Stomach (tissue), 9 donors: ENCODE measurements around the gene LIPT1. TPM values are rescaled to one million over a fixed set of nuclear protein-coding genes. Genes with fewer than 3 reads are reported as not detected.
"Not testable (repeated sequence)": the region's sequence is repeated elsewhere in the genome, so short reads cannot be mapped to it uniquely, and the experiment has no call there.

Experiments
- DNase-seq, 2 donors: peaks; one replicate each; pipeline versions ENCODE4 v3.0.0 to v3.0.0-alpha.2; 2013 to 2019
- H3K27ac ChIP-seq, 5 donors: fragments of 200-600 bp in 4 of 5; sonication (generic) in 4 of 5; one replicate each; pipeline ENCODE4 v1.5.1; 2013 to 2019; ENCODE audit warnings: mild to moderate bottlenecking in 1 of 5, moderate library complexity in 1 of 5
- H3K27me3 ChIP-seq, 3 donors: fragments of 200-600 bp; sonication (generic); one replicate each; pipeline ENCODE4 v1.5.1; 2017 to 2019; ENCODE audit warnings: mixed run types in 1 of 3
- H3K36me3 ChIP-seq, 4 donors: fragments of 200-600 bp; sonication (generic); 1 replicate in 3 of 4; 2 replicates in 1 of 4; pipeline ENCODE4 v1.5.1; 2016 to 2019
- H3K4me1 ChIP-seq, 4 donors: fragments of 200-600 bp; sonication (generic); one replicate each; pipeline ENCODE4 v1.5.1; 2016 to 2019
- H3K4me3 ChIP-seq, 4 donors: fragments of 200-600 bp; sonication (generic) in 3 of 4; one replicate each; pipeline ENCODE4 v1.5.1; 2016 to 2019; ENCODE audit warnings: mild to moderate bottlenecking in 1 of 4
- H3K9me3 ChIP-seq, 4 donors: fragments of 200-600 bp; sonication (generic); one replicate each; pipeline ENCODE4 v1.5.1; 2016 to 2019
- EP300 ChIP-seq: sonication (generic); formaldehyde crosslinking; IDR thresholded peaks from one replicate; pipeline ENCODE4 v1.6.1; 2017; ENCODE audit warnings: antibody characterized with exemption
- POLR2A ChIP-seq, 4 donors: fragments of 450-650 bp; IDR thresholded peaks; one replicate each; pipeline ENCODE4 v1.6.1; 2016; ENCODE audit warnings: antibody characterized with exemption in 4 of 4, control low read depth in 2 of 4, mild to moderate bottlenecking in 1 of 4, moderate library complexity in 1 of 4
- POLR2AphosphoS5 ChIP-seq, 3 donors: sonication (generic); formaldehyde crosslinking; IDR thresholded peaks; one replicate each; pipeline ENCODE4 v1.6.1; 2016; ENCODE audit warnings: antibody characterized with exemption in 3 of 3
- WGBS, 5 donors: extraction: QIAGEN DNeasy Blood & Tissue Kit in 3 of 5; methylation state at CpG; one replicate each; pipeline versions ENCODE4 v1.1.5 to v1.1.7; 2013 to 2018; 5-methylcytosine and 5-hydroxymethylcytosine counted together
- intact Hi-C: fragments of 100-400 bp; cut with DNase I; formaldehyde crosslinking; loops from one replicate; pipeline ENCODE4 v1.15.1; 2023; ENCODE audit warnings: low total_unique reads
- polyA plus RNA-seq, 3 donors: library from polyadenylated mRNA; stranded (reverse); fragments of 200-250 nt; gene quantifications; one replicate each; pipeline ENCODE4 v1.2.3, GENCODE V29; 2013
- total RNA-seq, 5 donors: library from RNA; depleted of rRNA; stranded (reverse); fragments of >200 nt; gene quantifications; one replicate each; pipeline versions ENCODE4 v1.1.0 to v1.2.3, GENCODE V29; 2014 to 2016
- TF ChIP-seq, protein P1 (sequence below), 7 experiments: fragments of 450-650 bp in 4 of 7; fragments of 200-600 bp in 3 of 7; sonication (generic) in 3 of 7; IDR thresholded peaks; one replicate each; pipeline ENCODE4 v1.5.1; 2016 to 2019; ENCODE audit warnings: antibody characterized with exemption in 7 of 7, control low read depth in 2 of 7, mild to moderate bottlenecking in 1 of 7
- donor health status: healthy with polysubstance abuse.
- donor health status: Bipolar disorder and iron deficiency.
- donor health status: healthy.

The LIPT1 gene
- total and polyA plus RNA-seq, 8 donors, result 4.5 to 31.7 (median 11.3) TPM

DNA sequence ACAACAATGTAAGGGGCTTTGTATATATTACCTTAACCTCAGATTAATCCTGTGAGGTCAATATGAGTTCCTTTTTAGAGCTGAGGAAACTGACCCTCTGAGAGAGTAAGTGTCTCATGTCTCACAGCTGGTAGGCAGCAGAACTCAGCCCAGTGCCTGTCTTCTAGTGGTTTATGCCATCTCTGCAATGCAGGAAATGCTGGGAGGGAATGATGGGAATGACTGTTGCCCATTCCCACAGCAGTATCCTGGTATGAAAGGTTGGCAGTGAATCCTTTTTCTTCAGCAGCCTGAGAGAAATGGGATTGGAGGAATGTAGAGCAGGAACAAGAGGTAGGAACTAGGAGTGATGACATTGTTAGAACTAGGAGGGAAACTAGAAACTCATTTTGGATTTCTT is 32.2 kb downstream of the LIPT1 start:
- DNase-seq, result no peak
- no peak for TF ChIP-seq EP300
- TF ChIP-seq, protein P1, sequence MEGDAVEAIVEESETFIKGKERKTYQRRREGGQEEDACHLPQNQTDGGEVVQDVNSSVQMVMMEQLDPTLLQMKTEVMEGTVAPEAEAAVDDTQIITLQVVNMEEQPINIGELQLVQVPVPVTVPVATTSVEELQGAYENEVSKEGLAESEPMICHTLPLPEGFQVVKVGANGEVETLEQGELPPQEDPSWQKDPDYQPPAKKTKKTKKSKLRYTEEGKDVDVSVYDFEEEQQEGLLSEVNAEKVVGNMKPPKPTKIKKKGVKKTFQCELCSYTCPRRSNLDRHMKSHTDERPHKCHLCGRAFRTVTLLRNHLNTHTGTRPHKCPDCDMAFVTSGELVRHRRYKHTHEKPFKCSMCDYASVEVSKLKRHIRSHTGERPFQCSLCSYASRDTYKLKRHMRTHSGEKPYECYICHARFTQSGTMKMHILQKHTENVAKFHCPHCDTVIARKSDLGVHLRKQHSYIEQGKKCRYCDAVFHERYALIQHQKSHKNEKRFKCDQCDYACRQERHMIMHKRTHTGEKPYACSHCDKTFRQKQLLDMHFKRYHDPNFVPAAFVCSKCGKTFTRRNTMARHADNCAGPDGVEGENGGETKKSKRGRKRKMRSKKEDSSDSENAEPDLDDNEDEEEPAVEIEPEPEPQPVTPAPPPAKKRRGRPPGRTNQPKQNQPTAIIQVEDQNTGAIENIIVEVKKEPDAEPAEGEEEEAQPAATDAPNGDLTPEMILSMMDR (IDR thresholded peaks at IDR 0.05), result no peak
- Histone ChIP-seq H3K9me3 (no peaks in the 10 kb centered on the region), H3K36me3 (peaks cover 10 to 54% (median 52%) of the 10 kb centered on the region in 4 donors), H3K4me3 (no peak overlapping the region), H3K4me1 (peaks cover 6 to 32% (median 21%) of the 10 kb centered on the region in 4 donors), H3K27ac (no peak overlapping the region), H3K27me3 (no peaks in the 10 kb centered on the region)
- intact Hi-C loops, result loop anchor here (10.0 kb wide), 1 partner anchor 148 kb away; the partner anchor contains the start of genes EIF5B and TXNDC9

DNA sequence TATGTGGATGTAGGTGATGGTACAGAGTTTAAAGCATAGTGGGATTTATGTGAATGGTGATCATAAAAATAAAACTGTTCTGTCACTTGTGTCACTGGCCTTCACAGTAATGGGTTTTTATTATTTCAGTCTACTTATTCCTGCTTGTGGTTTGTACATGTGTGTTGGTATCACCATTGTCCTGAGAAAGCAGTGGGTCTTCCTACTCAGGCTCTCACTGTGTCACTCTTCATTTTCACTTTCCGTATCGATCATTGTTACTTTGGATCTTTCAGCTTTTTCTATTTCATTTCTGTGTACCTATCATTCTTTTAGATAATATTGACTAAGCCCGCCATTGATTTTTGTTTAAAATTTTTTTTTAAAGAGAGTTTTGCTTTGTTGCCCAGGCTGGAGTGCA is 33.6 kb downstream of the LIPT1 start:
- no peak for DNase-seq
- 93 to 98% (median 96%) methylated on average over 3 of the region's 3 CpGs for WGBS, 5 donors
- Histone ChIP-seq H3K27ac (no peak overlapping the region), H3K36me3 (peaks cover 10 to 67% (median 65%) of the 10 kb centered on the region in 4 donors), H3K27me3 (no peaks in the 10 kb centered on the region), H3K4me1 (peaks cover 0 to 19% (median 7%) of the 10 kb centered on the region in 4 donors), H3K4me3 (no peak overlapping the region), H3K9me3 (no peaks in the 10 kb centered on the region)
- TF ChIP-seq POLR2AphosphoS5 (IDR thresholded peaks at IDR 0.05) (no peak), EP300 (no peak), POLR2A (IDR thresholded peaks at IDR 0.05) (no peak)
- TF ChIP-seq, protein P1 (IDR thresholded peaks at IDR 0.05), result no peak
- intact Hi-C loops, result loop anchor here (10.0 kb wide), 1 partner anchor 146 kb away; the partner anchor contains the start of genes EIF5B and TXNDC9

DNA sequence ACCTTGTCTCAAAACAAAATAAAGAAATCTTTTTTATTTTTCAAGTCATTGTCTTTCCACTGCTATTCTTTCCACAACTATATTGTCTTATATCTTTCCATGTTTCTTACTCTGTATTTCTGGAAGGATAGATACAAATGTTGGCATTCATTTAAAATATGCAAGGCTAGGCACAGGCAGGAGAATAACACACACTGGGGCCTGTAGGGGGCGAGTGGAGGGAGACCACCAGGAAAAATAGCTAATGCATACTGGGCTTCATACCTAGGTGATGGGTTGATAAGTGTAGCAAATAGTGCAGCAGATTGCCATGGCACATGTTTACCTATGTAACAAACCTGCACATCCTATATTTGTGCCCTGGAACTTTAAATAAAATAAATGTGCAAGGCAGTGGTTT is 35.8 kb downstream of the LIPT1 start:
- Histone ChIP-seq H3K4me3 (no peak overlapping the region), H3K9me3 (no peaks in the 10 kb centered on the region), H3K4me1 (peaks cover 0 to 2% (median under 1%) of the 10 kb centered on the region in 4 donors), H3K36me3 (peaks cover 14 to 89% (median 86%) of the 10 kb centered on the region in 4 donors), H3K27ac (no peak overlapping the region), H3K27me3 (no peaks in the 10 kb centered on the region)
- no peak for TF ChIP-seq POLR2AphosphoS5 (IDR thresholded peaks at IDR 0.05)
- TF ChIP-seq POLR2A (IDR thresholded peaks at IDR 0.05), result no peak
- intact Hi-C loops, result no loop called here
- DNase-seq, result no peak
- WGBS, 5 donors, result 85 to 87% (median 86%) methylated on average over 1 of the region's 1 CpG

DNA sequence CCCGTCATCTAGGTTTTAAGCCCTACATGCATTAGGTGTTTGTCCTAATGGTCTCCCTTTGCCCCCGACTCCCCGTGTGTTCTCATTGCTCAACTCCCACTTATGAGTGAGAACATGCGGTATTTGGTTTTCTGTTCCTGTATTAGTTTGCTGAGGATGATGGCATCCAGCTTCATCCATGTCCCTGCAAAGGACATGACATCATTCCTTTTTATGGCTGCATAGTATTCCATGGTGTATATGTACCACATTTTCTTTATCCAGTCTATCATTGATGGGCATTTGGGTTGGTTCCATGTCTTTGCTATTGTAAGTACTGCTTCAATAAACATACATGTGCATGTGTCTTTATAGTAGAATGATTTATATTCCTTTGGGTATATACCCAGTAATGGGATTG is 37.6 kb downstream of the LIPT1 start:
- DNase-seq, H3K4me3 ChIP-seq, H3K27me3 ChIP-seq, intact Hi-C loops, H3K9me3 ChIP-seq, H3K4me1 ChIP-seq, H3K27ac ChIP-seq: not testable (repeated sequence)
- 97 to 99% (median 98%) methylated on average over 4 of the region's 4 CpGs for WGBS, 5 donors
- peaks cover 27 to 99% (median 96%) of the 10 kb centered on the region in 4 donors for H3K36me3 ChIP-seq

DNA sequence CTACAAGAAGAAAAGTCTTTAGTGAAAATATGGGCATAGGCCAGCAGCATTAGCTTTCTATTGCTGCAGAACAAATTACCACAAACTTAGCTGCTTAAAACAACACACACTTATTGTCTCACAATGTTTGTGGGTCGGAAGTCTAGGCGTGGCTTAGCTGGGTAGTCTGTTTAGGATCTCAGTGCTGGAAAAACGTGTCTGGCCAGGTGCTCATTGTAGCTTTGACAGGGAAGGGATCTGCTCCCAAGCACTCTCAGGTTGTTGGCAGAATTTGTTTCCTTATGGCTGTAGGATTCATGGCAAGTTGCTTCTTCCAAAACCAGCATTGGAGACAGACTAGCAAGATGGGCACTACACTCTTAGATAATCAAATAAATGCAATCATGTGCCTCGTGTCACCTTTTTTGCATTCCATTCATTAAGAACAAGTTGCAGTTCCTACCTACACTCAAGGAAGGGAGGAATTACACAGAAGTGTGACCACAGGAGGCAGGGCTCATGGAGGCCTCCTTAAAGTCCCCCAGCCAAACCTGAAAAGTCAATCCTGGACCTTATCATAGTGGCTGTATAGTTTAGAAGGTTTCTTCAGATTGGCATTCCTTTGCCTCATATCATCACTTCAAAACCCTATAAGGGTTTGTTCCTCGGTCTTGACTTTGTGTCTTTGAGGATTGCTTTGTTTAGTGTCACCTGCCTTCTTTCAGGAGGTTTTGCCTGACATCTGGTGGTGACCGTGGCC is 43.5 kb downstream of the LIPT1 start:
- Histone ChIP-seq H3K9me3 (no peaks in the 10 kb centered on the region), H3K27me3 (no peaks in the 10 kb centered on the region), H3K27ac (no peak overlapping the region), H3K4me1 (no peaks in the 10 kb centered on the region), H3K4me3 (no peak overlapping the region), H3K36me3 (peaks cover 25 to 57% (median 51%) of the 10 kb centered on the region in 4 donors)
- intact Hi-C loops, result no loop called here
- DNase-seq, result peak in 1 of 2 donors; percentile 46
- no peak for TF ChIP-seq POLR2A (IDR thresholded peaks at IDR 0.05)
- TF ChIP-seq, protein P1 (IDR thresholded peaks at IDR 0.05), result no peak
- no peak for TF ChIP-seq POLR2AphosphoS5 (IDR thresholded peaks at IDR 0.05)
- no peak for TF ChIP-seq EP300
- 61 to 75% (median 72%) methylated on average over 6 of the region's 6 CpGs for WGBS, 5 donors
